Mesenchymal stem cell (in vitro differentiated cells and primary cell): ENCODE results near the gene ATXN7. TPM values are rescaled to one million over a fixed set of nuclear protein-coding genes. Genes with fewer than 3 reads are reported as not detected.

Experiments used
- DNase-seq: peaks from one replicate; pipeline ENCODE4 v3.0.0-alpha.2; 2013
- H2AFZ ChIP-seq: one replicate; pipeline ENCODE4 v1.6.1; 2013; ENCODE audit warnings: low read depth, mild to moderate bottlenecking, control low read depth, inconsistent platforms, low read length, moderate library complexity
- H2AK5ac ChIP-seq: 2 replicates; pipeline ENCODE4 v1.6.1; 2013; ENCODE audit warnings: low read length, moderate library complexity, mild to moderate bottlenecking, inconsistent platforms; ENCODE audit not compliant: severe bottlenecking
- H2BK120ac ChIP-seq: one replicate; pipeline ENCODE4 v1.6.1; 2013; ENCODE audit warnings: low read depth, mild to moderate bottlenecking, inconsistent platforms, low read length, moderate library complexity
- H2BK12ac ChIP-seq, 2 experiments: one replicate each; pipeline ENCODE4 v1.6.1; 2013; ENCODE audit warnings: inconsistent platforms in 2 of 2, low read length in 2 of 2, mild to moderate bottlenecking in 2 of 2, moderate library complexity in 2 of 2, control low read depth in 1 of 2
- H2BK15ac ChIP-seq: one replicate; pipeline ENCODE4 v1.6.1; 2013; ENCODE audit warnings: mild to moderate bottlenecking, low read depth, inconsistent platforms; ENCODE audit not compliant: poor library complexity, severe bottlenecking
- H2BK5ac ChIP-seq: 2 replicates; pipeline ENCODE4 v1.6.1; 2013; ENCODE audit warnings: low read depth, mild to moderate bottlenecking, low read length, control low read depth, inconsistent platforms; ENCODE audit not compliant: poor library complexity, severe bottlenecking
- H3K14ac ChIP-seq, 2 experiments: one replicate each; pipeline ENCODE4 v1.6.1; 2013; ENCODE audit warnings: inconsistent platforms in 2 of 2, low read length in 2 of 2, control low read depth in 1 of 2, mild to moderate bottlenecking in 1 of 2, moderate library complexity in 1 of 2
- H3K18ac ChIP-seq, 2 experiments: one replicate each; pipeline ENCODE4 v1.6.1; 2013; ENCODE audit warnings: inconsistent platforms in 2 of 2, low read length in 2 of 2, control low read depth in 1 of 2, low read depth in 1 of 2, mild to moderate bottlenecking in 1 of 2
- H3K23ac ChIP-seq, 2 experiments: one replicate each; pipeline ENCODE4 v1.6.1; 2013; ENCODE audit warnings: inconsistent platforms in 2 of 2, low read length in 2 of 2, mild to moderate bottlenecking in 2 of 2, moderate library complexity in 2 of 2, control low read depth in 1 of 2
- H3K27ac ChIP-seq: 2 replicates; pipeline ENCODE4 v1.5.1; 2013; ENCODE audit warnings: mild to moderate bottlenecking, moderate library complexity, low read length, control low read depth, inconsistent platforms; ENCODE audit not compliant: poor library complexity, severe bottlenecking
- H3K27me3 ChIP-seq, 2 experiments: 2 replicates each; pipeline versions ENCODE4 v1.6.1 to v1.7.0; 2013; ENCODE audit warnings: low read length in 2 of 2, mild to moderate bottlenecking in 2 of 2, moderate library complexity in 2 of 2, control low read depth in 1 of 2, inconsistent platforms in 1 of 2; ENCODE audit not compliant: control insufficient read depth in 1 of 2, insufficient read depth in 1 of 2
- H3K36me3 ChIP-seq, 2 experiments: 2 replicates each; pipeline versions ENCODE4 v1.6.1 to v1.7.0; 2013; ENCODE audit warnings: low read length in 2 of 2, control low read depth in 1 of 2, inconsistent platforms in 1 of 2, low read depth in 1 of 2, mild to moderate bottlenecking in 1 of 2; ENCODE audit not compliant: insufficient read depth in 2 of 2, control insufficient read depth in 1 of 2
- H3K4ac ChIP-seq, 2 experiments: one replicate each; pipeline ENCODE4 v1.6.1; 2013; ENCODE audit warnings: inconsistent platforms in 2 of 2, low read length in 2 of 2, mild to moderate bottlenecking in 2 of 2, moderate library complexity in 2 of 2, control low read depth in 1 of 2, low read depth in 1 of 2
- H3K4me1 ChIP-seq: 2 replicates; pipeline ENCODE4 v1.6.1; 2013; ENCODE audit warnings: low read depth, low read length, control low read depth; ENCODE audit not compliant: control insufficient read depth, insufficient read depth
- H3K4me2 ChIP-seq: 2 replicates; pipeline ENCODE4 v1.6.1; 2013; ENCODE audit warnings: low read length, mild to moderate bottlenecking, inconsistent platforms; ENCODE audit not compliant: poor library complexity, severe bottlenecking
- H3K4me3 ChIP-seq, 2 experiments: 2 replicates each; pipeline versions ENCODE4 v1.5.1 to v1.7.0; 2013; ENCODE audit warnings: low read length in 2 of 2, mild to moderate bottlenecking in 2 of 2, control low read depth in 1 of 2, low read depth in 1 of 2; ENCODE audit not compliant: insufficient read depth in 1 of 2
- H3K79me1 ChIP-seq: replicated peaks from 2 replicates; pipeline ENCODE4 v1.6.1; 2013; ENCODE audit warnings: mild to moderate bottlenecking, control low read depth, low read length, inconsistent platforms; ENCODE audit not compliant: poor library complexity, severe bottlenecking
- H3K9ac ChIP-seq: 2 replicates; pipeline ENCODE4 v1.7.0; 2013; ENCODE audit warnings: mild to moderate bottlenecking, low read length, moderate library complexity
- H3K9me3 ChIP-seq: 2 replicates; pipeline ENCODE4 v1.7.0; 2013; ENCODE audit warnings: mild to moderate bottlenecking, low read length; ENCODE audit not compliant: control insufficient read depth
- H4K8ac ChIP-seq: one replicate; pipeline ENCODE4 v1.6.1; 2013; ENCODE audit warnings: inconsistent platforms, mild to moderate bottlenecking, low read length, moderate library complexity
- H4K91ac ChIP-seq: one replicate; pipeline ENCODE4 v1.6.1; 2013; ENCODE audit warnings: mild to moderate bottlenecking, low read length, inconsistent platforms
- WGBS: methylation state at CpG from one replicate; pipeline ENCODE4 v1.1.7; 2013; ENCODE audit warnings: mixed read lengths; 5-methylcytosine and 5-hydroxymethylcytosine counted together
- polyA plus RNA-seq, 2 experiments: library from polyadenylated mRNA; stranded (reverse); fragments of 200-250 nt; gene quantifications; one replicate each; pipeline ENCODE4 v1.2.3, GENCODE V29; 2013

ATXN7 gene
- polyA plus RNA-seq (2013, experiment 1 of 2), result 9.5 TPM
- 8.8 TPM for polyA plus RNA-seq (2013, experiment 2 of 2)

DNA sequence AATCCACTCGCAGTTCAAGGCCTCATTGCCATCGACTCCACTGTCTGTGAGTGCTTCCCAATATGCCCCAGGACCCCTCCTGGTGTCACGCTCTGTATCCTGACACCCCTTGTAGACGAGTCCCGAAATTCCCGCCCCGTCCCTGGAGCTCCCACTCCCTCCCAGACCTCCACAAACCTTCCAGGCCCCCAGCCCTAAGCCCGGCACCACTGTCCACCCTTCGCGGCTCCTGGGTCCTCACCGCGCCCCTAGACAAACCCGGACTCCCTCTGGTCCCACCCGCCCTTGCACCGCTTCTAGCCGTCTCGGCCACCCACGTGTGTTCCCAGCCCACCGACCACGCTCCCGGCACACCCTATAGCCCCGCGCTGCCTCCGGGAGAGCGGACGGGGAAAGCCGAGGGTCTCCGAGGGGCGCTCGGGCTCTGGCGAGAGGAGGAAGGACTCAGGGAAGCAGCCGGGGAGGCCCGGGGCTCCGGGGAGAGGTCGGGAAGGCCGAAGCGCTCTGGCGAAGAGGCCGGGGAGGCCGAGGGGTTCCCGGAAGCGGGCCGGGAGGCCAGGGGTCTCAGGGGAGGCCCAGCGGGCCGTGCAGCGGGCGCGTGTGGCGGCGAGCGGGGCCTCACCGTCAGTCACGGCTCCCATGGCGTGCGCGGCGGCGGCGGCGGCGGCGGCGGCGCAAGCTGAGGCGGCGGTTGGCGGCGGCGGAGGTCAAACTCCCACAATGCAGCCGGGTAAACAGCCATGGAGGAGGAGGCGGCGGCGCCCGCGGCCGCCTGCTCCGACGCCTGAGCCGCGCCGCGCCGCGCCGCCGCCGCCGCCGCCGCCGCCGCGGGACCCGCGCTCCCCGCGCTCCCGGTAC is at the start of gene ATXN7, which contains the start of gene THOC7:
TSS of gene ATXN7 (plus strand) at position 718 of the 858 bp plus-strand sequence. CDS start 48,732 bp downstream, outside the sequence.
TSS of gene THOC7 (minus strand) at position 656 of the 858 bp plus-strand sequence. CDS start at position 641, 15 bp downstream.
- Histone ChIP-seq H3K4me3 (peak within 1 kb of the TSS; percentile 74 to 91), H3K4ac (peak within 1 kb of the TSS; percentile 56 to 76), H4K8ac (peak within 1 kb of the TSS; percentile 82), H4K91ac (peak within 1 kb of the TSS; percentile 93), H3K27me3 (no peaks in the 10 kb centered on the region), H2AFZ (peak within 1 kb of the TSS; percentile 1), H2BK15ac (peak within 1 kb of the TSS; percentile 80), H3K18ac (peak within 1 kb of the TSS; percentile 81 to 97), H3K79me1 (peaks cover 26% of the 10 kb centered on the region), H3K36me3 (peaks cover 4 to 13% of the 10 kb centered on the region in 2 experiments), H3K4me1 (peaks cover 4% of the 10 kb centered on the region), H2BK120ac (peak within 1 kb of the TSS; percentile 95), H3K23ac (peak within 1 kb of the TSS in 1 of 2 experiments; percentile 94), H3K14ac (peak within 1 kb of the TSS; percentile 58 to 77), H3K27ac (peak within 1 kb of the TSS; percentile 1), H3K9ac (peak within 1 kb of the TSS; percentile 95), H2BK5ac (peak within 1 kb of the TSS; percentile 71), H2AK5ac (peak within 1 kb of the TSS; percentile 70), H3K4me2 (peak within 1 kb of the TSS; percentile 76), H2BK12ac (peak within 1 kb of the TSS in 1 of 2 experiments; percentile 71), H3K9me3 (no peaks in the 10 kb centered on the region)
- WGBS, result under 1% methylated on average over 59 of the region's 98 CpGs
- peak; percentile 74 for DNase-seq

GRCh38 chr3:63814237-63814636 is 49.4 kb upstream of the ATXN7 start:
- WGBS, result no CpG with 5 or more reads among the region's 3 CpGs
- Histone ChIP-seq H3K9me3 (no peaks in the 10 kb centered on the region), H3K23ac (no peak overlapping the region)

DNA sequence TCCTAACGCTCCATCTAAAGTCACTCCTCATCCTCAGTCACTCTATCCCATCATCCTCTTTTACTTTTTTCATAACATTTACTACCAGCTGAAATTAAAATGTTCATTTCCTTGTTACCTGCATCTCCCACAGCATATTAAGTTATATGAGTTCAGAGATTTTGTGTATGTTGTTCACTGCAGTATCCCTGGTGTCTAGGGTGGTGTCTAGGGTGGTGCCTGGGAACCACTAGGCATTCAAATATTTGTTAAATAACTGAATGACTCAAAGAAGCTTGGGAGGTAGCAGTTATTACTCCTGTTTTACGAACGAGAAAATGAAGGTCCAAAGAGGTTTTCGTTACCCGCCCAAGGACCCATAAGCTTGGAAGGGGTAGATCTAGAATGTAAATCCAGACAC is 46.4 kb upstream of the ATXN7 start:
- no peak overlapping the region for H3K9ac ChIP-seq
- peaks cover 0 to 3% of the 10 kb centered on the region in 2 experiments for H3K36me3 ChIP-seq
- H2BK120ac ChIP-seq, result no peak overlapping the region
- WGBS, result 96% methylated on average over 3 of the region's 5 CpGs
- no peak overlapping the region for H3K14ac ChIP-seq
- no peak overlapping the region for H3K4me3 ChIP-seq
- peaks cover 2% of the 10 kb centered on the region for H3K4me1 ChIP-seq
- no peak overlapping the region for H2AFZ ChIP-seq
- H3K27me3 ChIP-seq, result no peaks in the 10 kb centered on the region
- H4K91ac ChIP-seq, result no peak overlapping the region
- H3K23ac ChIP-seq, result no peak overlapping the region
- no peak overlapping the region for H2BK15ac ChIP-seq
- H3K27ac ChIP-seq, result no peak overlapping the region
- H2AK5ac ChIP-seq, result no peak overlapping the region
- H3K4ac ChIP-seq, result no peak overlapping the region
- H4K8ac ChIP-seq, result no peak overlapping the region
- H2BK12ac ChIP-seq, result no peak overlapping the region
- no peak for DNase-seq
- H3K79me1 ChIP-seq, result no peaks in the 10 kb centered on the region
- no peak overlapping the region for H3K18ac ChIP-seq
- no peaks in the 10 kb centered on the region for H3K9me3 ChIP-seq
- no peak overlapping the region for H2BK5ac ChIP-seq
- no peak overlapping the region for H3K4me2 ChIP-seq

More at GRCh38 chr3:63814237-63814636, 49.4 kb upstream of the ATXN7 start:
- Histone ChIP-seq H4K8ac (no peak overlapping the region), H2BK120ac (no peak overlapping the region), H3K9ac (no peak overlapping the region), H2AK5ac (no peak overlapping the region), H2BK15ac (no peak overlapping the region), H2BK12ac (no peak overlapping the region), H3K4me3 (no peak overlapping the region), H3K4ac (no peak overlapping the region), H4K91ac (no peak overlapping the region), H3K4me1 (peaks cover 4% of the 10 kb centered on the region), H3K27me3 (no peaks in the 10 kb centered on the region), H3K4me2 (no peak overlapping the region), H3K18ac (no peak overlapping the region), H3K79me1 (no peaks in the 10 kb centered on the region), H3K36me3 (no peaks in the 10 kb centered on the region), H3K14ac (no peak overlapping the region), H3K27ac (no peak overlapping the region), H2AFZ (no peak overlapping the region), H2BK5ac (no peak overlapping the region)
- no peak for DNase-seq
